Measurements from ENCODE around the gene SCUBE2.
A peak's percentile ranks its signal among the peaks of the same experiment; 100 is the strongest.
"Not testable (repeated sequence)": the region's sequence is repeated elsewhere in the genome, so short reads cannot be mapped to it uniquely, and the experiment has no call there.

SCUBE2 gene

DNA sequence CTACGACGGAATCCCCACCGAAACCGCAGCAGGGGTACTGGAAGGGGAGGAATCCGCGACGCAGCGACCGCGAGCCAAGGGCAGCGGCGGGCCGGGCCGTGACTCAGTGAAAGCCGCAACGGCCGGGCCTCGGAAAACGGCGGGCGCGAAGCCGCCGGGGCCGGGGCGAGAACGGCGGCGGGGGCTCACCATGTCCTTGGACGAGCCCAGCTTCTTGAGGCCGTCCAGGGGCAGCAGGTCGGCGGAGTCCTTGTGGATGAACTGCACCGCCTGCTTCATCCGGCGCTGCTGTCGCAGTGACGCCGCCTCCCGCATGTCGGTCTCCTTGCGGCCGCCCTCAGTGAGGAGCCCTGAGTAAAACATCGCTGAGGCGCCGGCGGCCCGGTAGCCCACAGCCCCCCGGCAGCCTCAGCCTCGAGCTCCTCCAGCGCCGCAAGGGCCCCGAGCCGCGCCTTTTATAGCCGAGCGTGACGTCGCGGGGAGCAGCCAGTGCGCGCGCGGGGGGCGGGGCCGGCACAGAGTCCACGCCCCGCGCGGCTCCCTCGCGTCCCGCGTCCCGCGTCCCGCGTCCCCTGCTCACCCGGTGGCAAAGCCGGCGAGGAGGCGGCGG is 87.7 kb downstream of the SCUBE2 start, which contains the start of gene NRIP3:
Gene NRIP3 (minus strand): TSS at position 429 of the 610 bp plus-strand sequence. CDS start 66 bp downstream, at position 363.
- DNase-seq = peak; percentile 29 to 79

DNA sequence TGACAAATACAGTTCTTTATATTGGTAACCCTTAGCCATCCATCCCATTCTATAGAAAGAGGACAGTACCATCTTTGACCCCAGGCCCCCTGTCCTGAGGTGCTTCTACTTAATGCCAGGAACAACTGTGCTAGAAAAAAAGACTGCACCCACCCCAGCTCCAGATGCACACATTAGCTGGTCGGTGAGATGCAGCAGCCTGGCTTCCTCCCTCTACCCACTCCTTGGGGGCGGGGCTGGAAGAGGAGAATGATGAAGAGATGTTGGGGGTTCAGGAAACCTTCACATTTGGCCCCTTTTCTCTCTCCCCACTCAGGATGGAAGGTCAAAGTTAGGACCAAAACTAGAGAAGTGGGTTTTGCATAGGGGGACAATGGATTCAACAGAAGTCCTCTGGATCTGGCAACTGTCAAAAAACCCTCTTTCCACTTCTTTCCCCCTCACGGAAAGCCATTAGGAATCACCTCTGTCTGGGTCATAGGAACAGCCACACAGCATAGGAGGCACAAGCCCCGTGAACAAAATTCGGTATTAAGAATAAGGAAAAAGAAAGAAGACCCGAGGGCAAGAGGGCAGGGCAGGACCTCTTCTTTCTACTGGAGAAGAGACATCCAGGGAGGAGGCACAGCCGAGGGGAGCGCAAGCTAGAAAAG is 88.4 kb downstream of the SCUBE2 start:
- no peak for DNase-seq

GRCh38 chr11:9001736-9002135 is 89.7 kb downstream of the SCUBE2 start:
- DNase-seq = no peak

GRCh38 chr11:8998017-8998416 is 93.4 kb downstream of the SCUBE2 start:
- DNase-seq = no peak

- no peak for DNase-seq
Observed at GRCh38 chr11:8997451-8997850, 93.9 kb downstream of the SCUBE2 start.

DNA sequence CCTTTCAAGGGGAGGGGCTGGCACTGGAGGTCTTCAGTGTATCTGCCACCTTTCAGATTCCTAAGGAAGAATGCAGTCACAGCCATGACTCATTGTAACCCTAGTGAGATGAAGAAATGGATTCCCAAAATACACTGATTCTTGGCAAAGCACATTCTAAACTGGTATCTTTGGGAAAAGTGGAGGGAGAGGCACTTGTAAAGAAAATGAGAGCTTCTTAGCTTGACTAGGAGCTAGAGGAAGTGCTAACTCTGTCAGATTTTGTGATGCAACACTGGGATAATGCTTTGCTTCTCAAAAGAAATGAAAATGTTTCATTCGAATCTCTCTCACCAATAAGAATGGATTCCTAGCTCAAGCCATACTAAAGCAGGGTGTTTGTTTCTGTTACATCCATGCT is 101.9 kb downstream of the SCUBE2 start:
- DNase-seq = no peak

DNA sequence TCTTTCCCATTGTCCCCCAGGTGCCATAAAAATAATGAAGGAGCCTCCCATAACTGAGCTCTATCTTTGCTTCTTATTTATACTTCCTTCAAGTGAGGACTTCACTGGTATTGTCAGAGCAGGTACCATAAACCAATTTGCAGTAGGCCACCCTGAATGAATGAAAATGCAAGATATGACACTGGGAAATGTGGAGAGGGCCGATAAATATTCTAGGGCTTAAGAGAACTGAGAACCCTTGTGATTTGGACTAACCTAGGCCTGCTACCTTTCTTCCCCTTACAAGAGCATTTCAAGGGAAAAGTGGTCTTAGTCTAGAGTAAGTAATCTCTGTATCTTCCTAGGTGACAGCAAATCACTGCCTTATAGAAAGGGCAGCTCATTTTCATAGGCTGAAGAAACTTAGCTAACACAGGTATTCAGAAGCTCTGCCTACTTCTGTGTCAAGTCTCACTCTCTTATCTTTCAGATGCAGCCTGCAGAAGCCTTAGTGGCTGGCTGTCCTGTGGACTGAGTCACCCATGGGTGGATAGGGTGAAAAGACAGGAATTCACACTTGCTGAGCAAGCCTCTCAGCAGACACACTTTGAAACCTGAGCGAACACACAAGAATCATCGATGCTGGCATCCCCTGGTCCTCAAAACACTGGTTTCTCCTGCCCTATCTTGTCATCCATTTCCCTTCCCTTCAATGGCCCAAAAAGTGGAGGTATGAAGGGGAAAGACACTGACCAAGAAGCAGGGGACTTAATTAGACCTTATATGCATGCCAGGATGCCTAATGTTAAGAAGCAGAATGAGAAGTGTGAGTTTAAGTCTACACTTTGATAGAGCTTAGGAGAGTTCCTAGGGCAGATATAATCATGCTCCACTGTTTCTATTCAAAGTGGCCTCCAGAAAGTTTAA is 102.8 kb downstream of the SCUBE2 start:
- DNase-seq = no peak

DNA sequence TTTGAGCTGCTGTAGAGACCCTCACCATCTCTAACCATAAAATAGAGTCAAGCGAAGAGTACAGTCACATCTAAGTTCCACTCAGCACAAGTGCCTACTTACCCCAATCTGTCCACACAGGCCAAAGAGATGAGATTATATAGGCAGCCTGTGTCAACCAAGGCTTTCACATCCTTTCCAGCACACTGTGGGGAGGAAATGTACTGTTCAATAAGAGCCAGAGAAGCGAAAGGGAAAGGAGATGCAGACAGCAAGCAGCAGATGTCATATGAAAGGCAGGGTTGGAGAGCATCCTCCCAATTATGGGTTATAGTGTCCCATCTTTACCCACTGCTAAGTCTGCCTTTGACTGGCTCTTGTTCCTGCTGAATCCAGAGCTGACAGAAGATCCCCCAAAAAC is 104.0 kb downstream of the SCUBE2 start:
- no peak for DNase-seq

GRCh38 chr11:8986772-8987171 is 104.6 kb downstream of the SCUBE2 start:
- not testable (repeated sequence) for DNase-seq

- DNase-seq = no peak
Observed at GRCh38 chr11:8985462-8985861, 105.9 kb downstream of the SCUBE2 start.

- DNase-seq = no peak
Observed at GRCh38 chr11:8983552-8983951, 107.8 kb downstream of the SCUBE2 start.

GRCh38 chr11:8980485-8980884 is 110.9 kb downstream of the SCUBE2 start:
- DNase-seq = no peak

DNA sequence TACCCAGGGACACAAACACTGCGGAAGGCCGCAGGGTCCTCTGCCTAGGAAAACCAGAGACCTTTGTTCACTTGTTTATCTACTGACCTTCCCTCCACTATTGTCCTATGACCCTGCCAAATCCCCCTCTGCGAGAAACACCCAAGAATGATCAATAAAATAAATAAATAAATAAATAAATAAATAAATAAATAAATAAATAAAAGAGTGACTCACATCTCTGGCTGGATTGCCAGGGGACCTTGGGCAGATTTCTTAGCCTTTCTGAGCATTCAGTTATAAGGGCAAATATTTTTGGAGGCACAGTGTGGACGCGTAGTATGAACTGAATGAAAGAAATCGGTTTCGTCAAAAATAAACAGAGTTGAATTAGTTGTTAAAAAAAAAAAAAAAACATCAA is 112.0 kb downstream of the SCUBE2 start:
- not testable (repeated sequence) for DNase-seq

DNA sequence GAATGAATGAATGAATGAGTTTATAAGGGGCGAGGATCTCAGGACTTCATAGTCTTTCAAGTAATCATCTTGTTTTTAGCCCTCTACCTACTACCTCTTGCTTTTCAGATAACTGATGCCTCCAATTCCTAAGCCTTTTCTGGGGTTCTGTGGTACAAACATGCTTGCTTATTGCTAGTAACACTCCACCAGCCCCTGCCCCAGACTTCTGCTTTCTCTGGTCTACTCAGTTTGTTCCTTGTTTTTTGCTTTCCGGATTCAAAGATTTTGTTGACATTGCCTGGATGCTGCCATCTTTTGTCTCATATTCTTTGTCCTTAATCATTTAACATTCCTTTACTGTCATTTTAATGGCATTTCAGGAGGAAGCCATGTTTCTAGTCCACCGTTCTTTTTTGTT is 118.3 kb downstream of the SCUBE2 start:
- DNase-seq = no peak

DNA sequence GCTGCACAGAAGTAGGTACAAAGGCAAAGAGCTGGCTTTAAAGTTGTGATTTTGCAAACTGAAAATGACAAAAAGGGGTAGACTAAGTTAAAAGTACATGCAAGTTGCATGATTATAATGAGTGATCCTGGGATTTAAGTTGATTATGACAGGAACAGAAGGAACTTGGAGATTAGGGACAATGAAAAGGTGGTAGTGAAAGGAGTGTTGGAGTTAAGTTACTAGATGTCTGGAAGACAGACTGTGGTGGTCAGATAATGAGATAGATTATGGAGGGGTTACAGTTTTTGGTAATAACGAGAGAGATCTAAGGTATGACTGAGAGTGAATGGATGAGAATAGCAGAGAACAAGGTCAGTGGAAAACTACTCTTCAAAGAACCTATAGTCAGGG is 119.5 kb downstream of the SCUBE2 start:
- DNase-seq = no peak

DNA sequence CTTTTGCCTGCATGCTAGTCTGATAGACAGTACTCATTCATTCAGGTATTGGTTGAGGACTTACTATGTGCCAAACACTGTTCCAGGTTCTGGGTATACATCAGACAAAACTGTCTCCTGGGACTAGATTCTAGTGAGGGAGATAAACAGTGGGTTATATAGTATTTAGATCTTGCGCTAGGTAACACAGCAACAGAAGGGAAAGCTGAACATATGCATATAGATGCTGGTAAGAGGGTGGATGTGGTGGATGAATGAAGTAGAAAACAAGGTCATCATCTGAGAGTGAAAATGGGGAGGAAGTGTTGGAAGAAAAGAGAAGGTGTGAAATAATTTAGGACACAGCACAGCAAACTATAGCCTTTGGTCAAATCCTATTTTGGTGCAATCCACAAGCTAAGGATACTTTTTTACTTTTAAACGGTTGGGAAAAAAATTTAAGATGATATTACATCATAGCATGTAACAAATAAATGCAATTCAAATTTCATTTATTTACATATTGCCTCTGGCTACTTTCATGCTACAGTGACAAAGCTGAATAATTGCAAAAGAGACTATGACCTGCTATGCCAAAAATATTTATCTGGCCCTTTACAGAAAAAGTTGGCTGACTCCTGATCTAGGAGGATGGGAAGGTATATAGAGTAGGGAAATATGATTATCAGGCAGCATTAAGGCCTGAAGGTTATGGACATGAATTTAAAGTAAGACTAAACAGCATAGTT is 120.0 kb downstream of the SCUBE2 start:
- DNase-seq = no peak
